Skeletal muscle satellite cell (primary cell): ENCODE measurements around the gene VAMP3.

Source experiments
- H3K27me3 ChIP-seq: 2 replicates; pipeline ENCODE4 v1.7.0; 2013; ENCODE audit warnings: low read length; ENCODE audit not compliant: control insufficient read depth, insufficient read depth
- H3K36me3 ChIP-seq: 2 replicates; pipeline ENCODE4 v1.7.0; 2013; ENCODE audit warnings: mild to moderate bottlenecking, control low read depth, low read length; ENCODE audit not compliant: insufficient read depth
- H3K4me1 ChIP-seq: 2 replicates; pipeline ENCODE4 v1.7.0; 2013; ENCODE audit warnings: low read length; ENCODE audit not compliant: control insufficient read depth, insufficient read depth
- H3K4me2 ChIP-seq: 2 replicates; pipeline ENCODE4 v1.7.0; 2013; ENCODE audit warnings: mild to moderate bottlenecking, low read length
- H3K4me3 ChIP-seq: 2 replicates; pipeline ENCODE4 v1.7.0; 2013; ENCODE audit warnings: low read length
- H3K9ac ChIP-seq: 2 replicates; pipeline ENCODE4 v1.7.0; 2013; ENCODE audit warnings: mild to moderate bottlenecking, low read depth, low read length, moderate library complexity
- H3K9me3 ChIP-seq: replicated peaks from 2 replicates; pipeline ENCODE4 v1.7.0; 2013; ENCODE audit warnings: mild to moderate bottlenecking, control low read depth, low read length

VAMP3 gene

GRCh38 chr1:7745783-7746182, 25.3 kb upstream of the VAMP3 start:
- Histone ChIP-seq H3K36me3 (no peaks in the 10 kb centered on the region), H3K9me3 (no peaks in the 10 kb centered on the region), H3K27me3 (no peaks in the 10 kb centered on the region), H3K4me2 (no peak overlapping the region), H3K4me3 (no peak overlapping the region), H3K4me1 (no peaks in the 10 kb centered on the region), H3K9ac (no peak overlapping the region)

- Histone ChIP-seq H3K27me3 (no peaks in the 10 kb centered on the region), H3K4me3 (no peak overlapping the region), H3K4me2 (no peak overlapping the region), H3K4me1 (peaks cover 3% of the 10 kb centered on the region), H3K36me3 (no peaks in the 10 kb centered on the region), H3K9me3 (no peaks in the 10 kb centered on the region), H3K9ac (no peak overlapping the region)
These were observed 23.5 kb upstream of the VAMP3 start for GRCh38 chr1:7747605-7748004.

GRCh38 chr1:7749126-7749525, 22.0 kb upstream of the VAMP3 start:
- Histone ChIP-seq H3K4me1 (peaks cover 3% of the 10 kb centered on the region), H3K9ac (no peak overlapping the region), H3K4me3 (no peak overlapping the region), H3K4me2 (no peak overlapping the region), H3K36me3 (no peaks in the 10 kb centered on the region), H3K27me3 (no peaks in the 10 kb centered on the region), H3K9me3 (no peaks in the 10 kb centered on the region)

- Histone ChIP-seq H3K4me2 (no peak overlapping the region), H3K36me3 (no peaks in the 10 kb centered on the region), H3K4me3 (no peak overlapping the region), H3K4me1 (peaks cover 3% of the 10 kb centered on the region), H3K9ac (no peak overlapping the region), H3K27me3 (no peaks in the 10 kb centered on the region), H3K9me3 (no peaks in the 10 kb centered on the region)
These were observed 19.9 kb upstream of the VAMP3 start for GRCh38 chr1:7751174-7751573.

GRCh38 chr1:7752512-7753417, 18.3 kb upstream of the VAMP3 start:
- peak overlapping the region; percentile 64 for H3K4me3 ChIP-seq

GRCh38 chr1:7753641-7754040, 17.5 kb upstream of the VAMP3 start:
- no peaks in the 10 kb centered on the region for H3K9me3 ChIP-seq
- H3K4me3 ChIP-seq: no peak overlapping the region
- no peak overlapping the region for H3K4me2 ChIP-seq
- H3K4me1 ChIP-seq: peaks cover 3% of the 10 kb centered on the region
- H3K36me3 ChIP-seq: no peaks in the 10 kb centered on the region
- no peak overlapping the region for H3K9ac ChIP-seq
- no peaks in the 10 kb centered on the region for H3K27me3 ChIP-seq

More at GRCh38 chr1:7752512-7753417, 18.3 kb upstream of the VAMP3 start:
- H3K9me3 ChIP-seq: no peaks in the 10 kb centered on the region
- no peaks in the 10 kb centered on the region for H3K27me3 ChIP-seq
- H3K36me3 ChIP-seq: no peaks in the 10 kb centered on the region
- H3K4me2 ChIP-seq: peak overlapping the region; percentile 85
- peak overlapping the region; percentile 44 for H3K9ac ChIP-seq
- peaks cover 3% of the 10 kb centered on the region for H3K4me1 ChIP-seq

- H3K27me3 ChIP-seq: no peaks in the 10 kb centered on the region
- H3K4me3 ChIP-seq: no peak overlapping the region
- no peak overlapping the region for H3K9ac ChIP-seq
- H3K4me1 ChIP-seq: peaks cover 3% of the 10 kb centered on the region
- H3K4me2 ChIP-seq: no peak overlapping the region
- H3K36me3 ChIP-seq: no peaks in the 10 kb centered on the region
- H3K9me3 ChIP-seq: no peaks in the 10 kb centered on the region
These were observed 16.9 kb upstream of the VAMP3 start for GRCh38 chr1:7754234-7754633.

GRCh38 chr1:7755448-7755847, 15.6 kb upstream of the VAMP3 start:
- Histone ChIP-seq H3K4me2 (no peak overlapping the region), H3K9me3 (no peaks in the 10 kb centered on the region), H3K27me3 (peaks cover 1% of the 10 kb centered on the region), H3K4me1 (peaks cover 3% of the 10 kb centered on the region), H3K9ac (no peak overlapping the region), H3K36me3 (no peaks in the 10 kb centered on the region), H3K4me3 (no peak overlapping the region)

- Histone ChIP-seq H3K4me3 (no peak overlapping the region), H3K27me3 (peaks cover 13% of the 10 kb centered on the region), H3K4me2 (no peak overlapping the region), H3K4me1 (no peaks in the 10 kb centered on the region), H3K9ac (no peak overlapping the region), H3K36me3 (no peaks in the 10 kb centered on the region), H3K9me3 (no peaks in the 10 kb centered on the region)
These were observed 10.9 kb upstream of the VAMP3 start for GRCh38 chr1:7760245-7760644.

GRCh38 chr1:7761103-7761502, 10.0 kb upstream of the VAMP3 start:
- Histone ChIP-seq H3K36me3 (no peaks in the 10 kb centered on the region), H3K9ac (no peak overlapping the region), H3K4me2 (no peak overlapping the region)

GRCh38 chr1:7767176-7767575, 3.9 kb upstream of the VAMP3 start:
- H3K4me1 ChIP-seq: peaks cover 9% of the 10 kb centered on the region
- H3K27me3 ChIP-seq: peaks cover 7% of the 10 kb centered on the region
- no peak overlapping the region for H3K9ac ChIP-seq
- H3K36me3 ChIP-seq: no peaks in the 10 kb centered on the region
- no peaks in the 10 kb centered on the region for H3K9me3 ChIP-seq
- H3K4me2 ChIP-seq: no peak overlapping the region
- H3K4me3 ChIP-seq: no peak overlapping the region

More at GRCh38 chr1:7761103-7761502, 10.0 kb upstream of the VAMP3 start:
- no peak overlapping the region for H3K4me3 ChIP-seq
- no peaks in the 10 kb centered on the region for H3K4me1 ChIP-seq
- H3K9me3 ChIP-seq: no peaks in the 10 kb centered on the region
- peaks cover 13% of the 10 kb centered on the region for H3K27me3 ChIP-seq

- peaks cover 15% of the 10 kb centered on the region for H3K4me1 ChIP-seq
- no peak overlapping the region for H3K4me3 ChIP-seq
- no peak overlapping the region for H3K4me2 ChIP-seq
- no peak overlapping the region for H3K9ac ChIP-seq
- H3K9me3 ChIP-seq: no peaks in the 10 kb centered on the region
- peaks cover 4% of the 10 kb centered on the region for H3K27me3 ChIP-seq
- peaks cover 9% of the 10 kb centered on the region for H3K36me3 ChIP-seq
These were observed 2.5 kb upstream of the VAMP3 start for GRCh38 chr1:7768583-7768982.
